AG09309 (cell line): Measurements from ENCODE around the gene SLC6A17.

Experiments
- DNase-seq: peaks from one replicate; pipeline ENCODE4 v3.0.0-alpha.2; 2010; ENCODE audit warnings: low read depth
- H3K4me3 ChIP-seq: 2 replicates; pipeline ENCODE4 v1.5.1; 2011; ENCODE audit warnings: mild to moderate bottlenecking, low read depth, low read length, moderate library complexity; ENCODE audit not compliant: control insufficient read depth
- CTCF ChIP-seq: IDR thresholded peaks from 2 replicates; pipeline ENCODE4 v1.5.1; 2011; ENCODE audit warnings: mild to moderate bottlenecking, low read depth, low read length, inconsistent platforms; ENCODE audit not compliant: insufficient read depth, control insufficient read depth; ENCODE audit errors: missing control alignments

The SLC6A17 gene

GRCh38 chr1:110228381-110228780 is 78.1 kb downstream of the SLC6A17 start:
- no peak for TF ChIP-seq CTCF
- no peak overlapping the region for H3K4me3 ChIP-seq
- DNase-seq: no peak

GRCh38 chr1:110228869-110229268 is 78.6 kb downstream of the SLC6A17 start:
- no peak for DNase-seq
- no peak for TF ChIP-seq CTCF
- no peak overlapping the region for H3K4me3 ChIP-seq

GRCh38 chr1:110229348-110230001 is 79.2 kb downstream of the SLC6A17 start:
- no peak overlapping the region for H3K4me3 ChIP-seq
- DNase-seq: no peak
- no peak for TF ChIP-seq CTCF

- H3K4me3 ChIP-seq: no peak overlapping the region
- TF ChIP-seq CTCF: no peak
- no peak for DNase-seq
These were observed 80.3 kb downstream of the SLC6A17 start for GRCh38 chr1:110230381-110231199.

- H3K4me3 ChIP-seq: no peak overlapping the region
- DNase-seq: no peak
- no peak for TF ChIP-seq CTCF
These were observed 83.6 kb downstream of the SLC6A17 start for GRCh38 chr1:110233861-110234260.

GRCh38 chr1:110234691-110235090 is 84.4 kb downstream of the SLC6A17 start:
- TF ChIP-seq CTCF: no peak
- H3K4me3 ChIP-seq: no peak overlapping the region
- DNase-seq: no peak
